ENCODE results near the gene SPESP1.

DNA sequence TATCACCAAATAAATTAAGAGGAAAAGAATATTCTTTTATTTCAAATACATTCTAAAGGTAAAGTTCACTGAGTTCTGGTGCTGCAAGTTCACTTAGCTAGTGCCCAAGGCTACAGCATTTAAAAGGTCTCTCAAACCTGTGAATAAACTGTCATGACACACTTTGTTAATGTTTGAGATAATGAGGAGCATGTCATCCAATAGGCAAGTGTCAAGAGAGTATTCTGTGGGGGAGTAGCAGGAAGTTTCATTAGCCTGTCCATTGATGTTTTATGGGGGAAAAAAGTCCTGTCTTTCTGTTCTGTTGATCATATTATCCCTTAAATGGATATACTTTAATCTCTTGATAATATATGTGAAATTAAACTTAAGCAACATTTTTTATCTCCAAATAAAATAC lies 4.0 kb downstream of the SPESP1 start:
- TF ChIP-seq, protein P1, sequence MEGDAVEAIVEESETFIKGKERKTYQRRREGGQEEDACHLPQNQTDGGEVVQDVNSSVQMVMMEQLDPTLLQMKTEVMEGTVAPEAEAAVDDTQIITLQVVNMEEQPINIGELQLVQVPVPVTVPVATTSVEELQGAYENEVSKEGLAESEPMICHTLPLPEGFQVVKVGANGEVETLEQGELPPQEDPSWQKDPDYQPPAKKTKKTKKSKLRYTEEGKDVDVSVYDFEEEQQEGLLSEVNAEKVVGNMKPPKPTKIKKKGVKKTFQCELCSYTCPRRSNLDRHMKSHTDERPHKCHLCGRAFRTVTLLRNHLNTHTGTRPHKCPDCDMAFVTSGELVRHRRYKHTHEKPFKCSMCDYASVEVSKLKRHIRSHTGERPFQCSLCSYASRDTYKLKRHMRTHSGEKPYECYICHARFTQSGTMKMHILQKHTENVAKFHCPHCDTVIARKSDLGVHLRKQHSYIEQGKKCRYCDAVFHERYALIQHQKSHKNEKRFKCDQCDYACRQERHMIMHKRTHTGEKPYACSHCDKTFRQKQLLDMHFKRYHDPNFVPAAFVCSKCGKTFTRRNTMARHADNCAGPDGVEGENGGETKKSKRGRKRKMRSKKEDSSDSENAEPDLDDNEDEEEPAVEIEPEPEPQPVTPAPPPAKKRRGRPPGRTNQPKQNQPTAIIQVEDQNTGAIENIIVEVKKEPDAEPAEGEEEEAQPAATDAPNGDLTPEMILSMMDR (IDR thresholded peaks at IDR 0.05; ENCODE audit: low read depth, low read length, missing input control), result no peak
- TF ChIP-seq, protein P2, sequence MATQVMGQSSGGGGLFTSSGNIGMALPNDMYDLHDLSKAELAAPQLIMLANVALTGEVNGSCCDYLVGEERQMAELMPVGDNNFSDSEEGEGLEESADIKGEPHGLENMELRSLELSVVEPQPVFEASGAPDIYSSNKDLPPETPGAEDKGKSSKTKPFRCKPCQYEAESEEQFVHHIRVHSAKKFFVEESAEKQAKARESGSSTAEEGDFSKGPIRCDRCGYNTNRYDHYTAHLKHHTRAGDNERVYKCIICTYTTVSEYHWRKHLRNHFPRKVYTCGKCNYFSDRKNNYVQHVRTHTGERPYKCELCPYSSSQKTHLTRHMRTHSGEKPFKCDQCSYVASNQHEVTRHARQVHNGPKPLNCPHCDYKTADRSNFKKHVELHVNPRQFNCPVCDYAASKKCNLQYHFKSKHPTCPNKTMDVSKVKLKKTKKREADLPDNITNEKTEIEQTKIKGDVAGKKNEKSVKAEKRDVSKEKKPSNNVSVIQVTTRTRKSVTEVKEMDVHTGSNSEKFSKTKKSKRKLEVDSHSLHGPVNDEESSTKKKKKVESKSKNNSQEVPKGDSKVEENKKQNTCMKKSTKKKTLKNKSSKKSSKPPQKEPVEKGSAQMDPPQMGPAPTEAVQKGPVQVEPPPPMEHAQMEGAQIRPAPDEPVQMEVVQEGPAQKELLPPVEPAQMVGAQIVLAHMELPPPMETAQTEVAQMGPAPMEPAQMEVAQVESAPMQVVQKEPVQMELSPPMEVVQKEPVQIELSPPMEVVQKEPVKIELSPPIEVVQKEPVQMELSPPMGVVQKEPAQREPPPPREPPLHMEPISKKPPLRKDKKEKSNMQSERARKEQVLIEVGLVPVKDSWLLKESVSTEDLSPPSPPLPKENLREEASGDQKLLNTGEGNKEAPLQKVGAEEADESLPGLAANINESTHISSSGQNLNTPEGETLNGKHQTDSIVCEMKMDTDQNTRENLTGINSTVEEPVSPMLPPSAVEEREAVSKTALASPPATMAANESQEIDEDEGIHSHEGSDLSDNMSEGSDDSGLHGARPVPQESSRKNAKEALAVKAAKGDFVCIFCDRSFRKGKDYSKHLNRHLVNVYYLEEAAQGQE (IDR thresholded peaks at IDR 0.05), result no peak
- TF ChIP-seq YY1 (IDR thresholded peaks at IDR 0.05) (no peak), GABPA (IDR thresholded peaks at IDR 0.05 in 1 of 2, conservative IDR thresholded peaks at IDR 0.05 in 1 of 2) (no peak), SP1 (IDR thresholded peaks at IDR 0.05) (no peak), RAD21 (IDR thresholded peaks at IDR 0.05) (no peak), MAX (IDR thresholded peaks at IDR 0.05) (no peak), EGR1 (IDR thresholded peaks at IDR 0.05; ENCODE audit: low read depth in 2 of 2) (no peak)

Data from liver (tissue), 3 donors.